Activated CD4-positive, alpha-beta T cell treated with anti-CD3 and anti-CD28 coated beads for 36 hours (primary cell): Measurements from ENCODE around the gene POMGNT2. TPM values are rescaled to one million over a fixed set of nuclear protein-coding genes. Genes with fewer than 3 reads are reported as not detected.
"Not testable (repeated sequence)": the region's sequence is repeated elsewhere in the genome, so short reads cannot be mapped to it uniquely, and the experiment has no call there.

Experiments used
- ATAC-seq: fragments of 200-7000 bp; cut with Tn5 transposase; one replicate; pipeline ENCODE4 v1.10.0; 2021; ENCODE audit warnings: mild to moderate bottlenecking, moderate library complexity
- CTCF ChIA-PET: fragments of 350-600 bp; sonication (Branson Sonifier 250); formaldehyde crosslinking; loops from one replicate; lab custom pipeline; 2021; ENCODE audit warnings: antibody characterized with exemption; lab: Charles Lee
- POLR2A ChIA-PET: fragments of 350-600 bp; sonication (Branson Sonifier 250); formaldehyde crosslinking; loops from one replicate; lab custom pipeline; 2021; ENCODE audit warnings: antibody characterized with exemption, inconsistent platforms; lab: Charles Lee
- DNase-seq: peaks from one replicate; pipeline ENCODE4 v3.0.0-alpha.2; 2020
- H3K27ac Mint-ChIP-seq: one replicate; pipeline ENCODE4 v1.8.0; 2021; ENCODE audit warnings: mixed read lengths
- H3K27me3 Mint-ChIP-seq: one replicate; pipeline ENCODE4 v1.8.0; 2021; ENCODE audit warnings: mixed read lengths
- H3K36me3 Mint-ChIP-seq: one replicate; pipeline ENCODE4 v1.8.0; 2021; ENCODE audit warnings: low read depth, mixed read lengths
- H3K4me1 Mint-ChIP-seq: one replicate; pipeline ENCODE4 v1.8.0; 2021; ENCODE audit warnings: mixed read lengths
- H3K4me3 Mint-ChIP-seq: one replicate; pipeline ENCODE4 v1.8.0; 2021; ENCODE audit warnings: mild to moderate bottlenecking, moderate library complexity, mixed read lengths
- H3K9me3 Mint-ChIP-seq: one replicate; pipeline ENCODE4 v1.8.0; 2021; ENCODE audit warnings: low read depth, mixed read lengths
- intact Hi-C, 2 experiments: fragments of 100-400 bp; cut with DNase I in 1 of 2; cut with micrococcal nuclease in 1 of 2; formaldehyde crosslinking; loops; one replicate each; pipeline versions ENCODE4 v1.14.2 to v1.15.1; 2022 to 2024; cut with DNase I, micrococcal nuclease
- total RNA-seq, 2 experiments: library from RNA; stranded (reverse); gene quantifications; one replicate each; pipeline ENCODE4 v1.2.3, GENCODE V29; 2021

POMGNT2 gene
- total RNA-seq, 2 experiments from 2014 or later = 8.3 to 8.6 TPM

DNA sequence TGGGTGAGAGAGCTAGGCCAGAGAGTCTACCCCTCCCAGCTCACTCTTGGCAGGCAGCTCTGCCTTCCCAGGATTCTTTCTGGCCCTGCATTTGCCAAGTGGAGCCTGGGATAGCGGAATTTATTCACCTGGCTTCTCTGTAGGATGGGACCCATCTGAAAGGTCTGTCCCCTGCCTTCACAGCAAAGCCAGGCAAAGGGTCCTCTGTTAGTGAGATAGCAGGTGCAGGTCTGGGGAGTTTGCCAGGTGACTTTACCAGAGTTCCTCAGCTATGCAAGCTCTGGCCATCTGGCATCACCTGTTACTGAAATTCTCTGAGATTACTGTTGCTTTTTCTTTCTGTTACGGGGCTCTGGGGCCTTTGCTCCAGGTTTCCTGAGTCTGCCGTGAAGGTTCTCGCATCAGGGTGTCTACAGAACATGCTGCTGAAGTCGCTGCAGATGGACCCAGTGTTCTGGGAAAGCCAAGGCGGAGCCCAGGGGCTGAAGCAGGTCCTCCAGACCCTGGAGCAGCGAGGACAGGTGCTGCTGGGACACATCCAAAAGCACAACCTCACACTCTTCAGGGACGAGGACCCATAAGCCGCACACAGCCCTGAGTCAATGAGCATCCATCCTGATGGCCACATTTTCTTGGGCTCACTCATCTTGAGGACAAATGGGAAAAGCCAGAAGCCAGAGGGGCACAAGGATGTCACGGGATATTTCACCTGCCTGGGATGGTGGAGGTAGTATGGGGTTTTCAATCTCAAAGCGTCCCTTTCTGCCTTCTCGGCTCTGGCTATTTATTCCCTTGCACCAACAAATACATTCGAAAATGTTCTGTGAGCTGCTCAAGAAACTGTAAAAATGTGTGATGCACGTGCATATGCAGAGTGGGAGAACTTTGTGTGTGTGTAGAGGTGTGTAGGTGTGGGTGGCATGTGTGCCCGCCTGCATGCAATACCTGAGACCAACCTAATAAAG lies 49.8 kb downstream of the POMGNT2 start:
- ChIA-PET CTCF (interaction anchor here (2.1 kb wide), 1 partner anchor 95 kb away, joined by 8 read pairs; no protein-coding TSS in a partner anchor), POLR2A (no interaction called here)
- Mint-ChIP-seq H3K27me3 (no peaks in the 10 kb centered on the region), H3K27ac (no peak overlapping the region), H3K36me3 (peaks cover 2% of the 10 kb centered on the region), H3K4me3 (no peak overlapping the region), H3K4me1 (peaks cover 15% of the 10 kb centered on the region), H3K9me3 (peaks cover 6% of the 10 kb centered on the region)
- intact Hi-C loops = no loop called here
- DNase-seq = no peak
- no peak for ATAC-seq

DNA sequence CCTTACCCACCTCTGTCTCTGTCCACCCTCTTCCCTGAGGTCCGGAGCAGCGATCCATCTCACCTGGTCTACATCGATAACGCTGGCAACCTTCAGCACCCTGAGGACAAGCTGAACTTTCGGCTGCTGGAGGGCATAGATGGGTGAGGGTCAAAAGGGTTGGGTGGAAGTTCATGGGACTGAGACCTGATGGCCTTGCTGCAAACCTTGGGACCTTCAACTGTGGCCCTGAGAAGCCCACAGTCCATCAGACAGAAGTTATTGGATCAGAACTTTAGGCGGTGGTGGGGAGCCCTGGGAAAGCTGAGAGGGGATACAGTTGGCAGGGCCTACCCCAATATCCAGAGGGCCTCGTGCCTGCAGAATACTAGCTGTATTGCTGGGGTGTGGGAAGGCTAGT lies 50.5 kb downstream of the POMGNT2 start:
- intact Hi-C loops = no loop called here
- H3K4me1 Mint-ChIP-seq = peaks cover 8% of the 10 kb centered on the region
- H3K4me3 Mint-ChIP-seq = no peak overlapping the region
- no peaks in the 10 kb centered on the region for H3K27me3 Mint-ChIP-seq
- no peak for ATAC-seq
- DNase-seq = no peak
- ChIA-PET POLR2A (no interaction called here), CTCF (interaction anchor here (2.1 kb wide), 1 partner anchor 94 kb away, joined by 8 read pairs; no protein-coding TSS in a partner anchor)
- peaks cover 11% of the 10 kb centered on the region for H3K9me3 Mint-ChIP-seq
- H3K36me3 Mint-ChIP-seq = peaks cover 2% of the 10 kb centered on the region
- H3K27ac Mint-ChIP-seq = no peak overlapping the region

DNA sequence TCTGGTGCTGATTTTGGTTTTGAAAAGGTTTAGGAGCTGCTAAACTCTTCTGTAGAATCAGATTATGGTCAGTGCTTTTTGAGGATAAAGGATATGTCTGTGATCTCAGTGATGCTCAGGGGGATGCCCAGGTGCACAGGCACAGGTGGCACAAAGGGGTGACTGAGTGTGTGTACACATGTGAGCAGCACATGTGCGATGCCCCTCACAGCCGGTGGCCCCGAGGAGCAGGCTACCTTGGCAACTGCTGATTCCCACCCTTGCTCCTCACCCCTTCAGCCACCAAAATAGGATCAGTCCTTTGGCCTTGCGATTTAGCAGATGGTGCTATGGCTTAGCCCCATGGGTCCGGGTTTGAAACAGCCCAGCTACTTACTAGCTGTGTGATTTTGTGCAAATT lies 51.1 kb downstream of the POMGNT2 start:
- ChIA-PET POLR2A (no interaction called here), CTCF (interaction anchor here (0.8 to 2.1 kb wide), 2 partner anchors 21 to 93 kb away, joined by 3 to 8 read pairs; no protein-coding TSS in a partner anchor)
- H3K4me1 Mint-ChIP-seq = peaks cover 1% of the 10 kb centered on the region
- DNase-seq = no peak
- no peak for ATAC-seq
- no peak overlapping the region for H3K27ac Mint-ChIP-seq
- peaks cover 4% of the 10 kb centered on the region for H3K36me3 Mint-ChIP-seq
- intact Hi-C loops = no loop called here
- no peaks in the 10 kb centered on the region for H3K27me3 Mint-ChIP-seq
- no peak overlapping the region for H3K4me3 Mint-ChIP-seq
- peaks cover 14% of the 10 kb centered on the region for H3K9me3 Mint-ChIP-seq

DNA sequence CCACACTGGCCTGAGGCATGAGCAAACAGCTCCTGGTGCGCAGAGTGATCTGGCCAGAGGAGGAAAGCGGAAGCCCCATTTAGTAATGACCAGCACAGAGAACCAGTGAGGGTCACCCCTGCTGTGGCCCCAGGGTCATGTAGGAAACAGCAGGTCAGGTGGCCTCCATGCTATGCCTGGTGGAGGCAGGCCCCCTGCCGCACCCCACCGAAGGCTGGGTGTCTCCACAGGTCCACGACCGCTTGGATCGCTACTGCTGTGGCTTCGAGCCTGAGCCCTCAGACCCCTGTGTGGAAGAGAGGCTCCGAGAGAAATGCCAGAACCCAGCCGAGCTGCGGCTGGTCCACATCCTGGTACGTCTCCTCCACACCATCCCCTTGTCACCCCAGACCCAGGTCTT lies 52.6 kb downstream of the POMGNT2 start:
- intact Hi-C loops = no loop called here
- ChIA-PET CTCF (no interaction called here), POLR2A (no interaction called here)
- Mint-ChIP-seq H3K4me3 (no peak overlapping the region), H3K27ac (no peak overlapping the region), H3K4me1 (no peaks in the 10 kb centered on the region), H3K36me3 (peaks cover 4% of the 10 kb centered on the region), H3K27me3 (no peaks in the 10 kb centered on the region), H3K9me3 (peaks cover 18% of the 10 kb centered on the region)
- ATAC-seq (no peak), DNase-seq (no peak)

DNA sequence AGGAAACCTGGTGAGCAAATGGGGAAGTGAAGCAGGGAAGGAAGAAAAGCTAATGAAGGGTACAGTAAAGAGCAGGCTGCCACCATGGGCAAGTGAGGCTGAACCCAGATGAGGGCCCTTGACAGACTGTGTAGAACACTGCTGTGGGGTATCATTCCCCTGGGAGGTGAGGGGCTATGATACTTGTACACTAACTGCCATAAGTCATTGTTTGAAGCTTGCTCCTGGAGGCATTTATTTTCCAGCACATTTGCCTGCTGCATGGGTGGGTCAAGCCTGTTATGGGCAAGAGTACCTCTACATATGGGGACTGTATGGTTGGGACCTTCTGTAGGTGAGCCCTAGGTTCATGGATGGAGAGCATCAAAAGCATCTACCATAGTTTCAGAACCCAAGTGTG lies 57.4 kb downstream of the POMGNT2 start:
- H3K9me3 Mint-ChIP-seq = peaks cover 40% of the 10 kb centered on the region
- no peaks in the 10 kb centered on the region for H3K27me3 Mint-ChIP-seq
- ChIA-PET POLR2A (no interaction called here), CTCF (no interaction called here)
- peaks cover 7% of the 10 kb centered on the region for H3K36me3 Mint-ChIP-seq
- ATAC-seq (no peak), DNase-seq (no peak)
- intact Hi-C loops = no loop called here
- H3K4me1 Mint-ChIP-seq = no peaks in the 10 kb centered on the region
- no peak overlapping the region for H3K4me3 Mint-ChIP-seq
- H3K27ac Mint-ChIP-seq = no peak overlapping the region

- Mint-ChIP-seq H3K36me3 (peaks cover 5% of the 10 kb centered on the region), H3K4me1 (no peaks in the 10 kb centered on the region), H3K27me3 (no peaks in the 10 kb centered on the region), H3K27ac (no peak overlapping the region), H3K9me3 (peaks cover 35% of the 10 kb centered on the region), H3K4me3 (no peak overlapping the region)
- ChIA-PET CTCF (no interaction called here), POLR2A (no interaction called here)
- intact Hi-C loops = no loop called here
- no peak for ATAC-seq
- DNase-seq = no peak
These were observed 59.3 kb downstream of the POMGNT2 start for GRCh38 chr3:43046583-43046982.

- POLR2A ChIA-PET, H3K36me3 Mint-ChIP-seq, intact Hi-C loops, DNase-seq, H3K27me3 Mint-ChIP-seq, CTCF ChIA-PET, ATAC-seq, H3K4me1 Mint-ChIP-seq, H3K27ac Mint-ChIP-seq, H3K4me3 Mint-ChIP-seq: not testable (repeated sequence)
- H3K9me3 Mint-ChIP-seq = peaks cover 27% of the 10 kb centered on the region
These were observed 60.8 kb downstream of the POMGNT2 start for GRCh38 chr3:43045079-43045478.

DNA sequence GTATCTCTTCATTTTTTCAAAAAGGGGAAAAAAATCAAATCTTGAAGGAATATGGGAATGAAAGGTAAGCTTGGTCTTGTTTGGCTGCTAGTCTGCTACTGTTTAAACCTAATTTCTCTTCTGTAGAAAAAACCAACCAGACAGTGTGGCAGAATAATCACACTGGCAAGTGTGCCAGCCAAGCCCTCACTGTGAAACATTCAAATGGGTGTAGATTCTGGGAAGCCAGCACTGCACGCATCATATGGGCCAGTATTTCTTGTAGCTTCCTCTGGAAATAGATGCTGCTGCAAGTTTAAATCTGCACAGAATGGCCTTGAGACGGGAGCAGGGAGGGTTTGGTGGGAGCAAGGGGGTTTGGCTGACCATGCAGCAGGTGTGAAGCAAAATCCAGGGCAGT lies 62.1 kb downstream of the POMGNT2 start:
- peaks cover 3% of the 10 kb centered on the region for H3K4me1 Mint-ChIP-seq
- ATAC-seq (no peak), DNase-seq (no peak)
- ChIA-PET CTCF (interaction anchor here (0.6 kb wide), 1 partner anchor 65 kb away, joined by 3 read pairs; no protein-coding TSS in a partner anchor), POLR2A (no interaction called here)
- peaks cover 22% of the 10 kb centered on the region for H3K9me3 Mint-ChIP-seq
- H3K4me3 Mint-ChIP-seq = no peak overlapping the region
- intact Hi-C loops = no loop called here
- no peaks in the 10 kb centered on the region for H3K27me3 Mint-ChIP-seq
- peaks cover 3% of the 10 kb centered on the region for H3K36me3 Mint-ChIP-seq
- H3K27ac Mint-ChIP-seq = no peak overlapping the region

DNA sequence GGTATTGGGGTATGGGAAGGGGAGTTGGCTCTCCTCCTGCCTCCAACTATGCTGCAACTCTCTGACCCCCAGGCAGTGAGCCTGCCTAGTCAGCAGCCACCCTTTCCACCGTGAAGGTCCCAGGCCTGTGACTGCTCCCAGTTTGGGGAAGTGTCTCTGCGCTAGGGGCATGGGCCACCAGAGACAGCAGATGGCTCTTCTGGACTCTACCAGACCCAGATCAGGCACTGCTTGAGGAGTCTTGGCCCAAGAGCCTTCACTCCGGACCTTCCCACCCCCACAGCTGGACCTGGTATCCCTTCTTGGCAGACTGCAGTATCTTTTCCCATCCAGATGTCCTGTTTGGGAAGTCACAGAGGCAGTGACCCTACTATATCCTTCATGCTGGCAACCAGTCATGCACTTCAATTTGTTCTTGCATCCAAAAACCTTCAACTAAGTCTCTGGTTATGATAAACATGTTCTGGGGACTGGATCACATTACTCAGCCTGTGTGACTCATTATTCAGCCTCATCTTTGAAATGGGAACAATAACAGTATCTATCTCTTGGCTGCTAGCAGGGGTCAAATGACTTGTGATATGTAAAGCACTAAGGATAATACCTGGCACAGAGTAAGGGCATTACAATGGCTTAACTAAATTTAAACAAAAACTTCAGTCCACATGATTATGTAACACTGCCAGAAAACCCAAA lies 62.7 kb downstream of the POMGNT2 start:
- H3K27me3 Mint-ChIP-seq = no peaks in the 10 kb centered on the region
- peaks cover 8% of the 10 kb centered on the region for H3K4me1 Mint-ChIP-seq
- no peak overlapping the region for H3K27ac Mint-ChIP-seq
- POLR2A ChIA-PET = no interaction called here
- DNase-seq (no peak), ATAC-seq (peak; percentile 36)
- H3K4me3 Mint-ChIP-seq = no peak overlapping the region
- CTCF ChIA-PET = no interaction called here
- intact Hi-C loops = no loop called here
- H3K9me3 Mint-ChIP-seq = peaks cover 21% of the 10 kb centered on the region
- H3K36me3 Mint-ChIP-seq = peaks cover 3% of the 10 kb centered on the region

DNA sequence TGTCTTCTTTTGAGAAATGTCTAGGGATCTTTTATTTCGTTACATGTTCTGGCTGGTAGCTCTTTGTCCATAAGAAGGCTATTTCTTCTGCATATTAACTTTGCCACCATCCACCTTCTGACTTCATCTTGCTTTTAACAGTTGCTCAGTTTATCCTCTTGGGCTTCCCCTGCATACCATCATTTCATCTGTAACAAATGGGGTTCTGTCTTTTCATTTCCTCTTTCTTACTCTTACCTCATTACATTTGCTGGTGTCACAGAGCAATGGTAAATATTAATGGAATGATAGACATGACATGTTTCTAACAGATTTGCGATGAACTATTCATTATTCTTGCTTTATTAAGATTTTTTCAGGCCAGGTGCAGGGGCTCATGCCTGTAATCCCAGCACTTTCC lies 64.4 kb downstream of the POMGNT2 start:
- Mint-ChIP-seq H3K4me3 (no peak overlapping the region), H3K27me3 (no peaks in the 10 kb centered on the region), H3K4me1 (peaks cover 16% of the 10 kb centered on the region), H3K9me3 (peaks cover 14% of the 10 kb centered on the region), H3K36me3 (peaks cover 3% of the 10 kb centered on the region), H3K27ac (no peak overlapping the region)
- CTCF ChIA-PET = no interaction called here
- POLR2A ChIA-PET = no interaction called here
- DNase-seq (no peak), ATAC-seq (no peak)
- intact Hi-C loops = no loop called here

- ChIA-PET CTCF (interaction anchor here (0.6 kb wide), 1 partner anchor 10 kb away, joined by 3 read pairs; no protein-coding TSS in a partner anchor), POLR2A (no interaction called here)
- H3K4me3 Mint-ChIP-seq = no peak overlapping the region
- H3K27me3 Mint-ChIP-seq = no peaks in the 10 kb centered on the region
- ATAC-seq (peak; percentile 78), DNase-seq (no peak)
- H3K36me3 Mint-ChIP-seq = no peaks in the 10 kb centered on the region
- intact Hi-C loops = no loop called here
- H3K27ac Mint-ChIP-seq = no peak overlapping the region
- H3K4me1 Mint-ChIP-seq = peaks cover 16% of the 10 kb centered on the region
- H3K9me3 Mint-ChIP-seq = no peaks in the 10 kb centered on the region
These were observed 67.9 kb downstream of the POMGNT2 start for GRCh38 chr3:43038010-43038409.
